Measurements from ENCODE around the gene CACTIN. TPM values are rescaled to one million over a fixed set of nuclear protein-coding genes. Genes with fewer than 3 reads are reported as not detected.

CACTIN gene
- polyA plus RNA-seq, 1 of the 3 experiments (the other 2 are of a cell fraction), result 36.4 TPM

DNA sequence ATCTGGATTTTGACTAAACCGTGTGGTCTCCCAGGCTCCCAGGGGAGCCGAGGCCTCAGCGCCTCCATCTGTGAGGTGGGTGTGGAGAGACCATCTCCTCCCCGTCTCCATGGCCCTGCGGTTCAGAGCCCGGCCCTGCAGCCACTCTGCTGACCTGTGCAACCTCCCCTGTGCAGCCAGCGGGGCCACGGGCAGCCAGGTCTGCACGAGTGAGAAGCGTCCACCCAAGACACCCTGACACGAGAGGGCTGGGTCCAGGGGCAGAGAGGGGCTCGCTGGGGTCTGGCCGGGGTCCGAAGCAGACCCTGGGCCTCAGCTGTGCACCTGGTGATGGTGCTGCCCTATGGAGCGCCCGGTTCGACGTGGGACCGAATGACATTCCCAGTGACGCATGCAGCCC, 10.4 kb upstream of the CACTIN start (continued):
- no peak for TF ChIP-seq POLR2AphosphoS5 (IDR thresholded peaks at IDR 0.05; ENCODE audit: low read depth, low read length)
- TF ChIP-seq FOXJ3 (CRISPR knock-in tag; IDR thresholded peaks at IDR 0.05), result no peak
- TF ChIP-seq, protein P1, sequence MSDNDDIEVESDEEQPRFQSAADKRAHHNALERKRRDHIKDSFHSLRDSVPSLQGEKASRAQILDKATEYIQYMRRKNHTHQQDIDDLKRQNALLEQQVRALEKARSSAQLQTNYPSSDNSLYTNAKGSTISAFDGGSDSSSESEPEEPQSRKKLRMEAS (IDR thresholded peaks at IDR 0.05; ENCODE audit: low read depth), result no peak
- TF ChIP-seq, protein P2, sequence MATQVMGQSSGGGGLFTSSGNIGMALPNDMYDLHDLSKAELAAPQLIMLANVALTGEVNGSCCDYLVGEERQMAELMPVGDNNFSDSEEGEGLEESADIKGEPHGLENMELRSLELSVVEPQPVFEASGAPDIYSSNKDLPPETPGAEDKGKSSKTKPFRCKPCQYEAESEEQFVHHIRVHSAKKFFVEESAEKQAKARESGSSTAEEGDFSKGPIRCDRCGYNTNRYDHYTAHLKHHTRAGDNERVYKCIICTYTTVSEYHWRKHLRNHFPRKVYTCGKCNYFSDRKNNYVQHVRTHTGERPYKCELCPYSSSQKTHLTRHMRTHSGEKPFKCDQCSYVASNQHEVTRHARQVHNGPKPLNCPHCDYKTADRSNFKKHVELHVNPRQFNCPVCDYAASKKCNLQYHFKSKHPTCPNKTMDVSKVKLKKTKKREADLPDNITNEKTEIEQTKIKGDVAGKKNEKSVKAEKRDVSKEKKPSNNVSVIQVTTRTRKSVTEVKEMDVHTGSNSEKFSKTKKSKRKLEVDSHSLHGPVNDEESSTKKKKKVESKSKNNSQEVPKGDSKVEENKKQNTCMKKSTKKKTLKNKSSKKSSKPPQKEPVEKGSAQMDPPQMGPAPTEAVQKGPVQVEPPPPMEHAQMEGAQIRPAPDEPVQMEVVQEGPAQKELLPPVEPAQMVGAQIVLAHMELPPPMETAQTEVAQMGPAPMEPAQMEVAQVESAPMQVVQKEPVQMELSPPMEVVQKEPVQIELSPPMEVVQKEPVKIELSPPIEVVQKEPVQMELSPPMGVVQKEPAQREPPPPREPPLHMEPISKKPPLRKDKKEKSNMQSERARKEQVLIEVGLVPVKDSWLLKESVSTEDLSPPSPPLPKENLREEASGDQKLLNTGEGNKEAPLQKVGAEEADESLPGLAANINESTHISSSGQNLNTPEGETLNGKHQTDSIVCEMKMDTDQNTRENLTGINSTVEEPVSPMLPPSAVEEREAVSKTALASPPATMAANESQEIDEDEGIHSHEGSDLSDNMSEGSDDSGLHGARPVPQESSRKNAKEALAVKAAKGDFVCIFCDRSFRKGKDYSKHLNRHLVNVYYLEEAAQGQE (IDR thresholded peaks at IDR 0.05; ENCODE audit: low read depth, low read length), result no peak
- no peak for TF ChIP-seq GATA2 (CRISPR knock-in tag; IDR thresholded peaks at IDR 0.05)
- TF ChIP-seq TCF12 (IDR thresholded peaks at IDR 0.05), result no peak
- no peak for TF ChIP-seq FOXM1 (IDR thresholded peaks at IDR 0.05; ENCODE audit: low read depth)

DNA sequence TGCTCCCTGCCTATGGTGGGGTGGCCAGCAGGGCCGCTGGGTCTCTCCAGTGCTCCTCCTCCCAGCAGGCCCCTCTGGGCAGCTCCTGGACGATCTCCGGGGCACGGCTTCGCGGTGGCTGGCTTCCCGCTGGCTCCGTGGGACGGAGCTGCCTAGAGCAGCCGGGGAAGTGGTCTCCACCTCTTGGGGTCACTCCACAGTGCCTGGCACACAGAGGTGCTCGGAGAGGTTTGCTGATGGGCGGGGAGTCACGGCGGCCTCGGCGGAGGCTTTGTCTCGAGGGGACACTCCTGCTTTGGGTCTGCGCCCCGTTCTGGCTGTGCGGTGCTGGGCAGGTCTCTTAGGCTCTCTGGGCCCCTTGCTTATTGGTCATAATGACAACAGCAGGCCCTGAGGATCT, 9.9 kb upstream of the CACTIN start:
- POLR2A ChIA-PET, result no interaction called here
- no peak overlapping the region for H2AFZ ChIP-seq (ENCODE audit: low read depth)

DNA sequence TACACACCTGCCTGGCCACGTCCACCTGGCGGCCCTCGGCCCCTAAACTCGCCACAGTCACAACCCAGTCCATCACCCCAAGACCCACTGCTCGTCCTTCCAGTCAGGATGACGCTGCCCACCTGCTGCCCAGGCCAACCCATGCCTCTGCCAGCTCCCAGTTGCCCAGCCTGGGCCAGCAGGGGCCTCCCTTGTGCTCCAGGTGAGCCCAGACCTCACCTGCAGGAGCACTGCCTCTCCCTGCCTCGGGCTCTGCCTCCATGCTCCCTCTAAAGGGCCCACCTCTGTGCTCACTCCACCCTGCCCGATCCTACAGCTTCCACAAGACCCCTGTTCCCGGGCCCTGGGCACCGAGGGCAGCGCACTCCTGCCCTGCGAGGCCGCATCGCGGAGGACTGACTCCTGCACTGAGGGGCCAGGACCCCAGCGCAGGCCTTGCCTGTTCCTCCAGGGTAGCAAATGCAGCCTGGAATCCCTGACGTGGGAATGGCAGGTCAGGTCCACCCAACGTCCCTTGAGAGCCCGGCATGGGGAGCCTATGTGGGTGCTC, 8.0 kb upstream of the CACTIN start:
- H3K27ac ChIP-seq (ENCODE audit: low read depth in 2 of 2, low read length in 1 of 2), result no peak overlapping the region
- 98% methylated on average over 8 of the region's 19 CpGs for WGBS (ENCODE audit: low lambda C conversion rate)
- no peak for TF ChIP-seq EP300 (IDR thresholded peaks at IDR 0.05; ENCODE audit: borderline replicate concordance in 1 of 2, low read depth in 1 of 2, low read length in 1 of 2)
- TF ChIP-seq, protein P3, sequence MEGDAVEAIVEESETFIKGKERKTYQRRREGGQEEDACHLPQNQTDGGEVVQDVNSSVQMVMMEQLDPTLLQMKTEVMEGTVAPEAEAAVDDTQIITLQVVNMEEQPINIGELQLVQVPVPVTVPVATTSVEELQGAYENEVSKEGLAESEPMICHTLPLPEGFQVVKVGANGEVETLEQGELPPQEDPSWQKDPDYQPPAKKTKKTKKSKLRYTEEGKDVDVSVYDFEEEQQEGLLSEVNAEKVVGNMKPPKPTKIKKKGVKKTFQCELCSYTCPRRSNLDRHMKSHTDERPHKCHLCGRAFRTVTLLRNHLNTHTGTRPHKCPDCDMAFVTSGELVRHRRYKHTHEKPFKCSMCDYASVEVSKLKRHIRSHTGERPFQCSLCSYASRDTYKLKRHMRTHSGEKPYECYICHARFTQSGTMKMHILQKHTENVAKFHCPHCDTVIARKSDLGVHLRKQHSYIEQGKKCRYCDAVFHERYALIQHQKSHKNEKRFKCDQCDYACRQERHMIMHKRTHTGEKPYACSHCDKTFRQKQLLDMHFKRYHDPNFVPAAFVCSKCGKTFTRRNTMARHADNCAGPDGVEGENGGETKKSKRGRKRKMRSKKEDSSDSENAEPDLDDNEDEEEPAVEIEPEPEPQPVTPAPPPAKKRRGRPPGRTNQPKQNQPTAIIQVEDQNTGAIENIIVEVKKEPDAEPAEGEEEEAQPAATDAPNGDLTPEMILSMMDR (IDR thresholded peaks at IDR 0.05), result no peak
- TF ChIP-seq, protein P1 (IDR thresholded peaks at IDR 0.05; ENCODE audit: low read depth), result no peak
- no peak for TF ChIP-seq TEAD4 (IDR thresholded peaks at IDR 0.05; ENCODE audit: borderline replicate concordance, insufficient read depth)
- TF ChIP-seq, protein P4, sequence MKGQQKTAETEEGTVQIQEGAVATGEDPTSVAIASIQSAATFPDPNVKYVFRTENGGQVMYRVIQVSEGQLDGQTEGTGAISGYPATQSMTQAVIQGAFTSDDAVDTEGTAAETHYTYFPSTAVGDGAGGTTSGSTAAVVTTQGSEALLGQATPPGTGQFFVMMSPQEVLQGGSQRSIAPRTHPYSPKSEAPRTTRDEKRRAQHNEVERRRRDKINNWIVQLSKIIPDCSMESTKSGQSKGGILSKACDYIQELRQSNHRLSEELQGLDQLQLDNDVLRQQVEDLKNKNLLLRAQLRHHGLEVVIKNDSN (IDR thresholded peaks at IDR 0.05; ENCODE audit: borderline replicate concordance, low read depth), result no peak
- no peak for TF ChIP-seq RCOR1 (IDR thresholded peaks at IDR 0.05; ENCODE audit: low read length)
- TF ChIP-seq FOSL2 (IDR thresholded peaks at IDR 0.05; ENCODE audit: borderline replicate concordance, low read depth), result no peak
- TF ChIP-seq SIN3A (IDR thresholded peaks at IDR 0.05; ENCODE audit: borderline replicate concordance, low read depth, low read length), result no peak
- TF ChIP-seq RFX5 (IDR thresholded peaks at IDR 0.05; ENCODE audit: low read length), result no peak
- TF ChIP-seq, protein P5, sequence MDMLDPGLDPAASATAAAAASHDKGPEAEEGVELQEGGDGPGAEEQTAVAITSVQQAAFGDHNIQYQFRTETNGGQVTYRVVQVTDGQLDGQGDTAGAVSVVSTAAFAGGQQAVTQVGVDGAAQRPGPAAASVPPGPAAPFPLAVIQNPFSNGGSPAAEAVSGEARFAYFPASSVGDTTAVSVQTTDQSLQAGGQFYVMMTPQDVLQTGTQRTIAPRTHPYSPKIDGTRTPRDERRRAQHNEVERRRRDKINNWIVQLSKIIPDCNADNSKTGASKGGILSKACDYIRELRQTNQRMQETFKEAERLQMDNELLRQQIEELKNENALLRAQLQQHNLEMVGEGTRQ (IDR thresholded peaks at IDR 0.05; ENCODE audit: borderline replicate concordance, low read depth, low read length), result no peak
- no peak for TF ChIP-seq TAF1 (IDR thresholded peaks at IDR 0.05; ENCODE audit: borderline replicate concordance, low read depth, low read length)
- no peak for TF ChIP-seq SMC3 (IDR thresholded peaks at IDR 0.05; ENCODE audit: low read depth, low read length)

More for the DNA sequence above, 9.9 kb upstream of the CACTIN start:
- no peak for DNase-seq
- H4K20me1 ChIP-seq (ENCODE audit: insufficient read depth), result no peaks in the 10 kb centered on the region
- H3K27ac ChIP-seq (ENCODE audit: low read depth in 2 of 2, low read length in 1 of 2), result no peak overlapping the region
- H3K36me3 ChIP-seq (replicated peaks in 1 of 2; ENCODE audit: control insufficient read depth in 1 of 2, insufficient read depth in 2 of 2, low read length in 1 of 2), result peaks cover 0 to 27% of the 10 kb centered on the region in 2 experiments
- H3K9ac ChIP-seq, result no peak overlapping the region
- no peaks in the 10 kb centered on the region for H3K9me3 ChIP-seq
- no peaks in the 10 kb centered on the region for H3K4me1 ChIP-seq (ENCODE audit: control insufficient read depth in 1 of 2, insufficient read depth in 2 of 2, low read depth in 1 of 2, low read length in 1 of 2)
- H3K4me2 ChIP-seq, result no peak overlapping the region
- WGBS (ENCODE audit: low lambda C conversion rate), result 80% methylated on average over 1 of the region's 20 CpGs
- TF ChIP-seq SMC3 (IDR thresholded peaks at IDR 0.05; ENCODE audit: low read depth, low read length), result no peak
- H3F3A ChIP-seq (replicated peaks; ENCODE audit: insufficient read depth), result no peaks in the 10 kb centered on the region
- no peaks in the 10 kb centered on the region for H3K9me2 ChIP-seq
- no peaks in the 10 kb centered on the region for H3K27me3 ChIP-seq (ENCODE audit: insufficient read depth)
- H3K4me3 ChIP-seq (ENCODE audit: low read depth in 2 of 2, low read length in 1 of 2), result no peak overlapping the region
- CTCF ChIA-PET, result interaction anchor here (0.7 kb wide), 2 partner anchors 18 to 54 kb away, joined by 3 read pairs; no protein-coding TSS in a partner anchor
- no peaks in the 10 kb centered on the region for H3K79me2 ChIP-seq (ENCODE audit: insufficient read depth)

More for the DNA sequence above, 8.0 kb upstream of the CACTIN start:
- Histone ChIP-seq H3K9me3 (no peaks in the 10 kb centered on the region), H3K4me3 (ENCODE audit: low read depth in 2 of 2, low read length in 1 of 2) (no peak overlapping the region), H3K36me3 (replicated peaks in 1 of 2; ENCODE audit: control insufficient read depth in 1 of 2, insufficient read depth in 2 of 2, low read length in 1 of 2) (peaks cover 0 to 21% of the 10 kb centered on the region in 2 experiments), H3F3A (replicated peaks; ENCODE audit: insufficient read depth) (no peaks in the 10 kb centered on the region), H3K27me3 (ENCODE audit: insufficient read depth) (no peaks in the 10 kb centered on the region), H2AFZ (ENCODE audit: low read depth) (no peak overlapping the region), H4K20me1 (ENCODE audit: insufficient read depth) (no peaks in the 10 kb centered on the region), H3K4me2 (no peak overlapping the region), H3K9ac (no peak overlapping the region), H3K79me2 (ENCODE audit: insufficient read depth) (no peaks in the 10 kb centered on the region), H3K4me1 (ENCODE audit: control insufficient read depth in 1 of 2, insufficient read depth in 2 of 2, low read depth in 1 of 2, low read length in 1 of 2) (no peaks in the 10 kb centered on the region), H3K9me2 (no peaks in the 10 kb centered on the region)
- POLR2A ChIA-PET, result no interaction called here
- CTCF ChIA-PET, result no interaction called here
- DNase-seq, result no peak
